ENCODE data around the gene ZNF581. TPM values are rescaled to one million over a fixed set of nuclear protein-coding genes. Genes with fewer than 3 reads are reported as not detected.

The ZNF581 gene
- polyA plus RNA-seq (2013), result 27.4 and 27.9 TPM in 2 replicates

DNA sequence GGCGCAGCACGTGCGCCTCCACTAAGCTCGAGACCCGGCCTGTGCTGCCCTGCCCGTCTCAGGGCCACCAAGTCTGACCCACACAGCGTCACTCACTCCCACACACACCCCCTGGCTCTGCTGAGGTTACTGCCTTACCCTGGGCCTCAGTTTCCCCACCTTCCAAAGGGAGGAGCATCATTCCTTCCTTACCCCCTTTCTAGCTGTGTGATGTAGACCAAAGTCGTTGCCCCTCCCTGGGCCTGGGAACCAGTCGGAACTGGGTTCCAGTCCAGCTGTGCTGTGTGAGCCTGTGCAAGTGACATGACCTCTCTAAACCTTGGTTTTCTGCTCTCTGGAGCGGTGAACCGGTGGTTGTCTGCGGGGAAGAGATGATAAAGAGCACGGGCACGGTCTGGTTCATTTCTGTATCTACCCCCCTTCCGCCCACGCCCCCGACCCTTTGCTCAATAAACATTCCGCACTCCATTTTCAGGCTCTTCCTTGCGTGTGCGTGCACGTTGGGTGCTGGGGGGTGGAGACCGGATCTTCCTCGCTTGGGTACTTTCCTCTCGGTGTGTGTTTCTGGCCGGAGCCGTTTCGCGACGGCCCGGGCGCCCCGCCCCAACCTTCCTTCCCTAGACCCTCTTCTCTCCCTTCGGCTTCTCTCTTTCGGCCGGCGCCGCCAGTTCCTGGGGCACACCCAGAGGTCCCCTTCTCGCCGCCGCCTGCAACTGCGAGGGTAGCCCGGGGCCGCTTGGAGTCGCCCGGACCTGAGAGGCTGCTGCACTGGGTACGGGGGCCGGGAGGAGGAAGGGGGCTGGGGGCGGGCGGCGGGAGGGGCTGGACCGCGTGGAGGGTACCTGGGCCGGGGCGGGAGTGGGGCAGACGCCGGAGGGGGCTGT, at the start of gene ZNF581:
ZNF581 (plus strand) TSS at position 647 of the 884 bp plus-strand sequence. CDS start 923 bp downstream, outside the sequence.
- H2BK12ac ChIP-seq (ENCODE audit: low read length), result no peak within 1 kb of the TSS
- H2BK5ac ChIP-seq (ENCODE audit: low read depth, low read length, poor library complexity), result peak within 1 kb of the TSS; percentile 54
- no peak within 1 kb of the TSS for H3K23ac ChIP-seq (ENCODE audit: low read length)
- H3K79me1 ChIP-seq (ENCODE audit: low read length), result peaks cover 27% of the 10 kb centered on the region
- peaks cover 24% of the 10 kb centered on the region for H3K79me2 ChIP-seq (ENCODE audit: control insufficient read depth, insufficient read depth, low read length, poor library complexity)
- H2AFZ ChIP-seq (ENCODE audit: insufficient read depth, low read length, poor library complexity), result peak within 1 kb of the TSS; percentile 47
- peaks cover 16% of the 10 kb centered on the region in 2 experiments for H3K36me3 ChIP-seq (ENCODE audit: control insufficient read depth in 1 of 2, insufficient read depth in 2 of 2, low read length in 2 of 2)
- H4K12ac ChIP-seq (ENCODE audit: low read depth, low read length), result peak within 1 kb of the TSS; percentile 70
- peak within 1 kb of the TSS; percentile 22 for H3K18ac ChIP-seq (ENCODE audit: low read length)
- peak within 1 kb of the TSS; percentile 97 for H3K4me2 ChIP-seq (ENCODE audit: low read length)
- peak within 1 kb of the TSS; percentile 79 for H2AK5ac ChIP-seq (ENCODE audit: low read length)
- H3K27ac ChIP-seq (ENCODE audit: low read depth, low read length), result peak within 1 kb of the TSS; percentile 48
- H3K4me3 ChIP-seq (ENCODE audit: low read depth, low read length), result peak within 1 kb of the TSS; percentile 85
- no peaks in the 10 kb centered on the region for H3K27me3 ChIP-seq (ENCODE audit: insufficient read depth, low read length)
- peak within 1 kb of the TSS; percentile 96 for H3K4ac ChIP-seq (ENCODE audit: low read depth, low read length)
- peaks cover 18 to 25% of the 10 kb centered on the region in 2 experiments for H3K4me1 ChIP-seq (ENCODE audit: control insufficient read depth in 1 of 2, insufficient read depth in 2 of 2, low read length in 2 of 2)
- no CpG with 5 or more reads among the region's 56 CpGs for WGBS (ENCODE audit: extremely low coverage, insufficient coverage, insufficient read length)
- H4K8ac ChIP-seq (ENCODE audit: low read depth, low read length), result peak within 1 kb of the TSS; percentile 85
- H4K91ac ChIP-seq (ENCODE audit: low read depth, low read length), result peak within 1 kb of the TSS; percentile 69
- H3K14ac ChIP-seq (ENCODE audit: low read length), result peak within 1 kb of the TSS; percentile 89
- no peaks in the 10 kb centered on the region for H3K9me3 ChIP-seq (ENCODE audit: insufficient read depth, low read depth, low read length)
- peak within 1 kb of the TSS; percentile 94 for H3K9ac ChIP-seq (ENCODE audit: low read length)
- DNase-seq, result peak; percentile 51 to 76
- peak within 1 kb of the TSS; percentile 21 for H2BK120ac ChIP-seq (ENCODE audit: insufficient read depth, low read length, poor library complexity)

GRCh38 chr19:55594996-55595545, 48.4 kb upstream of the ZNF581 start:
- Histone ChIP-seq H3K79me2 (ENCODE audit: control insufficient read depth, insufficient read depth, low read length, poor library complexity) (peaks cover 6% of the 10 kb centered on the region), H3K4me1 (ENCODE audit: control insufficient read depth in 1 of 2, insufficient read depth in 2 of 2, low read length in 2 of 2) (no peaks in the 10 kb centered on the region), H2BK120ac (ENCODE audit: insufficient read depth, low read length, poor library complexity) (no peak overlapping the region), H3K36me3 (ENCODE audit: control insufficient read depth in 1 of 2, insufficient read depth in 2 of 2, low read length in 2 of 2) (peaks cover 35 to 49% of the 10 kb centered on the region in 2 experiments), H2BK12ac (ENCODE audit: low read length) (no peak overlapping the region), H3K79me1 (ENCODE audit: low read length) (peaks cover 11% of the 10 kb centered on the region), H2AK5ac (ENCODE audit: low read length) (no peak overlapping the region), H2AFZ (ENCODE audit: insufficient read depth, low read length, poor library complexity) (no peak overlapping the region), H4K12ac (ENCODE audit: low read depth, low read length) (no peak overlapping the region), H3K9me3 (ENCODE audit: insufficient read depth, low read depth, low read length) (peaks cover 3% of the 10 kb centered on the region), H3K4ac (ENCODE audit: low read depth, low read length) (no peak overlapping the region), H2BK5ac (ENCODE audit: low read depth, low read length, poor library complexity) (no peak overlapping the region), H3K27ac (ENCODE audit: low read depth, low read length) (no peak overlapping the region), H3K9ac (ENCODE audit: low read length) (no peak overlapping the region), H3K4me3 (ENCODE audit: low read depth, low read length) (no peak overlapping the region), H3K18ac (ENCODE audit: low read length) (no peak overlapping the region), H4K91ac (ENCODE audit: low read depth, low read length) (no peak overlapping the region), H3K4me2 (ENCODE audit: low read length) (no peak overlapping the region), H4K8ac (ENCODE audit: low read depth, low read length) (no peak overlapping the region), H3K27me3 (ENCODE audit: insufficient read depth, low read length) (no peaks in the 10 kb centered on the region), H3K14ac (ENCODE audit: low read length) (no peak overlapping the region), H3K23ac (ENCODE audit: low read length) (no peak overlapping the region)
- no CpG with 5 or more reads among the region's 4 CpGs for WGBS (ENCODE audit: extremely low coverage, insufficient coverage, insufficient read length)
- DNase-seq, result peak in 1 of 2 donors; percentile 31

GRCh38 chr19:55596304-55596703, 47.1 kb upstream of the ZNF581 start:
- no peak overlapping the region for H2AFZ ChIP-seq (ENCODE audit: insufficient read depth, low read length, poor library complexity)
- H4K8ac ChIP-seq (ENCODE audit: low read depth, low read length), result no peak overlapping the region
- no peak overlapping the region for H3K4me2 ChIP-seq (ENCODE audit: low read length)
- H4K91ac ChIP-seq (ENCODE audit: low read depth, low read length), result no peak overlapping the region
- DNase-seq, result no peak
- peaks cover 17% of the 10 kb centered on the region for H3K79me1 ChIP-seq (ENCODE audit: low read length)
- H4K12ac ChIP-seq (ENCODE audit: low read depth, low read length), result no peak overlapping the region
- H2AK5ac ChIP-seq (ENCODE audit: low read length), result no peak overlapping the region
- no peaks in the 10 kb centered on the region for H3K27me3 ChIP-seq (ENCODE audit: insufficient read depth, low read length)
- no peak overlapping the region for H2BK5ac ChIP-seq (ENCODE audit: low read depth, low read length, poor library complexity)
- no CpG with 5 or more reads among the region's 3 CpGs for WGBS (ENCODE audit: extremely low coverage, insufficient coverage, insufficient read length)
- H3K23ac ChIP-seq (ENCODE audit: low read length), result no peak overlapping the region
- no peak overlapping the region for H2BK120ac ChIP-seq (ENCODE audit: insufficient read depth, low read length, poor library complexity)
- H3K18ac ChIP-seq (ENCODE audit: low read length), result no peak overlapping the region
- H3K79me2 ChIP-seq (ENCODE audit: control insufficient read depth, insufficient read depth, low read length, poor library complexity), result peaks cover 6% of the 10 kb centered on the region
- no peak overlapping the region for H2BK12ac ChIP-seq (ENCODE audit: low read length)
- H3K36me3 ChIP-seq (ENCODE audit: control insufficient read depth in 1 of 2, insufficient read depth in 2 of 2, low read length in 2 of 2), result peaks cover 35 to 49% of the 10 kb centered on the region in 2 experiments
- no peak overlapping the region for H3K27ac ChIP-seq (ENCODE audit: low read depth, low read length)
- no peak overlapping the region for H3K4me3 ChIP-seq (ENCODE audit: low read depth, low read length)
- no peak overlapping the region for H3K4ac ChIP-seq (ENCODE audit: low read depth, low read length)
- no peak overlapping the region for H3K9ac ChIP-seq (ENCODE audit: low read length)
- peaks cover 6% of the 10 kb centered on the region in 2 experiments for H3K4me1 ChIP-seq (ENCODE audit: control insufficient read depth in 1 of 2, insufficient read depth in 2 of 2, low read length in 2 of 2)
- H3K9me3 ChIP-seq (ENCODE audit: insufficient read depth, low read depth, low read length), result peaks cover 3% of the 10 kb centered on the region
- H3K14ac ChIP-seq (ENCODE audit: low read length), result no peak overlapping the region

- Histone ChIP-seq H2BK5ac (ENCODE audit: low read depth, low read length, poor library complexity) (no peak overlapping the region), H3K27me3 (ENCODE audit: insufficient read depth, low read length) (no peaks in the 10 kb centered on the region), H4K91ac (ENCODE audit: low read depth, low read length) (no peak overlapping the region), H3K14ac (ENCODE audit: low read length) (no peak overlapping the region), H3K4ac (ENCODE audit: low read depth, low read length) (no peak overlapping the region), H3K9me3 (ENCODE audit: insufficient read depth, low read depth, low read length) (peaks cover 3% of the 10 kb centered on the region), H3K79me1 (ENCODE audit: low read length) (peaks cover 17% of the 10 kb centered on the region), H3K79me2 (ENCODE audit: control insufficient read depth, insufficient read depth, low read length, poor library complexity) (peaks cover 6% of the 10 kb centered on the region), H3K36me3 (ENCODE audit: control insufficient read depth in 1 of 2, insufficient read depth in 2 of 2, low read length in 2 of 2) (peaks cover 28 to 41% of the 10 kb centered on the region in 2 experiments), H3K27ac (ENCODE audit: low read depth, low read length) (no peak overlapping the region), H3K4me2 (ENCODE audit: low read length) (no peak overlapping the region), H2BK12ac (ENCODE audit: low read length) (no peak overlapping the region), H2AFZ (ENCODE audit: insufficient read depth, low read length, poor library complexity) (no peak overlapping the region), H3K9ac (ENCODE audit: low read length) (no peak overlapping the region), H3K18ac (ENCODE audit: low read length) (no peak overlapping the region), H2BK120ac (ENCODE audit: insufficient read depth, low read length, poor library complexity) (no peak overlapping the region), H4K12ac (ENCODE audit: low read depth, low read length) (no peak overlapping the region), H3K4me3 (ENCODE audit: low read depth, low read length) (no peak overlapping the region), H2AK5ac (ENCODE audit: low read length) (no peak overlapping the region), H3K4me1 (ENCODE audit: control insufficient read depth in 1 of 2, insufficient read depth in 2 of 2, low read length in 2 of 2) (peaks cover 6 to 9% of the 10 kb centered on the region in 2 experiments), H4K8ac (ENCODE audit: low read depth, low read length) (no peak overlapping the region), H3K23ac (ENCODE audit: low read length) (no peak overlapping the region)
- no CpG with 5 or more reads among the region's 30 CpGs for WGBS (ENCODE audit: extremely low coverage, insufficient coverage, insufficient read length)
- no peak for DNase-seq
These were observed 45.9 kb upstream of the ZNF581 start for GRCh38 chr19:55597501-55597921.
